Caki2 (cell line): ENCODE results near the gene CYTH3. TPM values are rescaled to one million over a fixed set of nuclear protein-coding genes. Genes with fewer than 3 reads are reported as not detected.

Source experiments
- DNase-seq: peaks from one replicate; pipeline ENCODE4 v3.0.0-alpha.2; 2015; ENCODE audit warnings: low read depth
- in situ Hi-C: cut with HindIII; loops from 2 replicates; pipeline ENCODE4 v1.10.0; 2016; ENCODE audit warnings: low sequenced_read_pairs, low pct_unique_long_range_greater_than_20kb, mixed read lengths
- total RNA-seq: library from RNA; depleted of rRNA; stranded (reverse); fragments of >200 nt; shearing (Covaris generic); gene quantifications from 2 replicates; pipeline ENCODE4 v1.2.3, GENCODE V29; 2014; ENCODE audit warnings: low replicate concordance

CYTH3 gene
- total RNA-seq, 1 experiment from 2014 or later = 7.0 TPM

DNA sequence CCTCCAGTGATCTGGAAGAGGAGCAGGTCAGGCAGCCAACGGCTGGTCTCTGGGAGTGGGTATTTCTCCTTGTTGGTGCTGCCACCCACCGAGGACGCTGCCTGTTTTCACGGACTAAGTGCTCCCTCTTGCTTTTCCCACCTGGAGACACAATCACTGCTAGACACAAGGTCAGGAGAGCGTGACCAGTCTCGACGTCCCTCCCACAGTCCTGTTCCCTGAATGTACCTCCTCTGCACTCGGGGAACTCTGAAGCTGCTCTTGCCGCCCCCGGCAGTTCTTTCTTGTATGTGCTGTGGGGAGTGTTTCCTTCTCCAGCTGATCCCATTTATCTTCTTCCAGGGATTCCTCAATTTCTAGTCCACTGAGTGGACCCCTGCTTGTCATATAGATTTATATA lies 89.4 kb downstream of the CYTH3 start:
- in situ Hi-C loops = loop anchor here (10.0 kb wide), 1 partner anchor 82 kb away; no protein-coding TSS in a partner anchor

GRCh38 chr7:6181136-6181535 lies 91.3 kb downstream of the CYTH3 start:
- in situ Hi-C loops = loop anchor here (10.0 kb wide), 1 partner anchor 84 kb away; no protein-coding TSS in a partner anchor
- DNase-seq = no peak

More for the DNA sequence above, 89.4 kb downstream of the CYTH3 start:
- DNase-seq = no peak

DNA sequence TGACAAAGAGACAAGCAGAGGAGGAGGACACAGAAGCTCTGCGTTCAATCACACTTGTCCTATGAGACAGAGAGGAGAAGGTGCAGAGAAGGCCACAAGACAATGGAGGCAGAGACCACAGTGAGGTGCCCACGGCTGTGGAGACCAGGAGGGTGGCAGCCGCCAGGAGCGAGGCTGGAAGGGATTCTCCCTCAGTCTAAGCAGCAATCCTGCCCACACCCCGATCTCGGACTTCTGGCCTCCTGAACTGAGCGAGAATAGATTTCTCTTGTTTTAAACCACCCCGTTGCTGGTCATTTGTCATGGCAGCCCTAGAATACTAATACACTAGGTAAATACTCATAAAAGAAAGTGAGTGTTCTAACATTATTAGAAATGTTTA lies 92.1 kb downstream of the CYTH3 start:
- no peak for DNase-seq
- in situ Hi-C loops = loop anchor here (10.0 kb wide), 1 partner anchor 84 kb away; no protein-coding TSS in a partner anchor

DNA sequence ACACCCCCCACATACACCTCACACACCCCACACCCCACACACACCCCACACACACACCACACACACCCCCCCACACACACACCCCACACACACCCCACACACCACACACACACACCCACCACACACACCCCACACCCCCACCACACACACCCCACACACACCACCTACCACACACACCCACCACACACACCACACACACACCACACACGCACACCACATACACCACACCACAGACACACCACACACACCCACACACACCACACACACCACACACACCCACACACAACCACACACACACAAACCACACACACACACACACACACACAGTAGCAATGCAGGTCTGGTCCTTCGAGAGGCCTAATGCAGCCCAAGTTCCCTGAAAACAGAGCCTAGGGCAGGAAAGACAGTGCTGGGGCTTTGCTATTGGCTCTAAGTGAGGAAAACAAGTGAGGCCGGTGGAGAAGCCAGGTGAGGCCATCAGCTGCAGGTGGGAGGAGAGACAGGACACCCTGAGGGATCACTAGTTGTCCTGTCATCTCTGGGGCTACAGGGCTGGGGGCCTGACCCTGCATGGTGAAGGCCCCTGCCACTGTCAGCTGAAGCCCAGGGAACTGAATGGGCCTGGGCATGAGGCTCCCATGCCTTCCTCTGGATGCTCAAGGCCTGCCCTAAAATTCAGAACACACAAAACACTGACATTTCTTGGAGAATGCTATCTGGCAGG lies 92.6 kb downstream of the CYTH3 start:
- in situ Hi-C loops = loop anchor here (10.0 kb wide), 1 partner anchor 85 kb away; no protein-coding TSS in a partner anchor
- DNase-seq = no peak

GRCh38 chr7:6178298-6179029 lies 94.0 kb downstream of the CYTH3 start:
- no peak for DNase-seq
- in situ Hi-C loops = no loop called here

DNA sequence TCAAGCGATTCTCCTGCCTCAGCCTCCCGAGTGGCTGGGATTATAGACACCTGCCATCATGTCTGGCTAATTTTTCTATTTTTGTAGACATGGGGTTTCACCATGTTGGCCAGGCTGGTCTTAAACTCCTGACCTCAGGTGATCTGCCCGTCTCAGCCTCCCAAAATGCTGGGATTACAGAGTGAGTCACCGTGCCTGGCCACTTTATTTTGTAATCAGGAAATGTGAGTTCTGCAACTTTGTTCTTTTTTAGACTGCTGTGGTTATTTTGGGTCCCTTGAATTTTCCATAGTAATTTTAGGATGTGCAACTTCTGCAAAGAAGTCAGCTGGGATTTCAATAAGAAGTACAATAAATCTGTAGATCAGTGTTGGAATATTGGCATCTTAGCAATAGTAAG lies 96.8 kb downstream of the CYTH3 start:
- no peak for DNase-seq
- in situ Hi-C loops = no loop called here

DNA sequence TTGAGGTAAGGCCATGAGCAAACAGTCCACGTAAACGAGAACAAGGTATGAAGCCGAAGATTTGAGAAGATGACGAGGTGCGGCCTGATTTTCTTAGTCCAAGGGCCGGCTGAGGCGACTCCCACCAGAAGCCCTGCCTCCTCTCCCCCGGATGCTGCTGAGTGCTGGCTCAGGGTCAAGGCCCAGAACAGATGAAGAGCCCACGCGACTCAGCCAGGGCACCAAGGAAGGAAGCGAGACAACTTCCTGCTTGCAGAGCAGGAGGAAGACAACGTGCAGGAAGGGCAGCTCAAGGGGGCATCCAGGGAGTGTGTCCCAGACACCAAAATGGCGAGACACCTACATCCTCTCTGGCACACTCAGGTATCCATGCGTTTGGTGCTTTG lies 99.5 kb downstream of the CYTH3 start:
- in situ Hi-C loops = no loop called here
- no peak for DNase-seq

GRCh38 chr7:6172224-6172909 lies 100.1 kb downstream of the CYTH3 start:
- in situ Hi-C loops = no loop called here
- no peak for DNase-seq

GRCh38 chr7:6171532-6172223 lies 100.7 kb downstream of the CYTH3 start:
- no peak for DNase-seq
- in situ Hi-C loops = no loop called here

GRCh38 chr7:6170571-6171531 lies 101.6 kb downstream of the CYTH3 start:
- DNase-seq = no peak
- in situ Hi-C loops = no loop called here

GRCh38 chr7:6169805-6170520 lies 102.5 kb downstream of the CYTH3 start:
- in situ Hi-C loops = no loop called here
- no peak for DNase-seq

GRCh38 chr7:6168477-6168868 lies 104.0 kb downstream of the CYTH3 start:
- DNase-seq = no peak
- in situ Hi-C loops = no loop called here

- no peak for DNase-seq
- in situ Hi-C loops = no loop called here
These were observed 104.6 kb downstream of the CYTH3 start for GRCh38 chr7:6167587-6168476.

DNA sequence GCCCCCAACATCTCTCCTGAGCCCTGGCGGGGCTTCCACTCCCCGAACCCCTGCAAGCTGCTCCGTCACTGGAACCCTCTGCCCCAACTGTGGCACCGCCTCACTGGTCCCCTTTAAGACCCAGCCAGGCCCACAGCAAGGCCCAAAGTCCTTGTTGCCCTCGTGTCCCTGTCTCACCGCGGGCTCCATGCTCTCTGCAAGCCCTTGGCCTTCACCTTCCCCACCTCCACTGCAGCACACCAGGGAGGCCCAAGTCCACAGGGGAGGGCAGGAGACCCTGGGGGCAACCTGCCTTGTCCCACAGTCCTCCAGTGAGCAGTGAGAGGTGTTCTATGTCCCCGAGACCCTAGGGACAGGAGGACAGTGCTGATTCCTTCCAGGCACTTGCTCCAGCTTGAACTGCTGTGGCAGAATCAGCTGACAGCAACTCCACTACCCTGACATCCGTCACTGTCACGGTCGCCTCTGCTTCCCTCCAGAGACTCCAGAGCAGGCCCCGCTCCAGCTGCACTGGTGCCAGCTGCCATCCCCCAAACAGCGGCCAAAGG lies 105.3 kb downstream of the CYTH3 start:
- DNase-seq = no peak
- in situ Hi-C loops = no loop called here

DNA sequence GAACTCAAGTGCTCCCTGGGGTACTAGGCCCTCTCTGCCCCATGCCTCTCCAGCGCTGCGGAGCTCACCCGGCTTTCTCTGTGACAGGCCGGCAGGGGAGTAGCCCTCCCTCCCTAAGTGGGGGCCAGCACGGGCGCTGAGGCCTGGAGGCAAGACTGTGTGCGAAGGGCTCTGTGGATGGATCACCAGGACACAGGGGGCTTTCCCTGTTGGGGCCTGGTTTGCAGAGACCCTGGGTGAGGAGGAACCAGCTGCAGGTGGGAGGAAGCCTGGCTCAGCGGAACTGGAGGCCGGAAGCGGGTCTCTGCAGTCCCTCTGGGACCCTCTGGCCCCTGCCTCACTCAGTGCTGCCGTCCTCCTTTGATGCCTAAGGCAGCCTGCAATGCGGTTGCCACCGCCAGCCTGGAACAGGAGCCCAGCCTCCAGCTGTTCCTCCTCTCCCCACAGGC lies 106.0 kb downstream of the CYTH3 start:
- in situ Hi-C loops = no loop called here
- no peak for DNase-seq
